CD4-positive, alpha-beta T cell treated with Interferon alpha-2 for 1 hour (primary cell): Measurements from ENCODE around the gene PARD6B.
A peak's percentile ranks its signal among the peaks of the same experiment; 100 is the strongest.
"Not testable (repeated sequence)": the region's sequence is repeated elsewhere in the genome, so short reads cannot be mapped to it uniquely, and the experiment has no call there.

Source experiments
- DNase-seq, 2 donors: peaks; one replicate each; pipeline ENCODE4 v3.0.0-alpha.2; 2020 to 2022

PARD6B gene

DNA sequence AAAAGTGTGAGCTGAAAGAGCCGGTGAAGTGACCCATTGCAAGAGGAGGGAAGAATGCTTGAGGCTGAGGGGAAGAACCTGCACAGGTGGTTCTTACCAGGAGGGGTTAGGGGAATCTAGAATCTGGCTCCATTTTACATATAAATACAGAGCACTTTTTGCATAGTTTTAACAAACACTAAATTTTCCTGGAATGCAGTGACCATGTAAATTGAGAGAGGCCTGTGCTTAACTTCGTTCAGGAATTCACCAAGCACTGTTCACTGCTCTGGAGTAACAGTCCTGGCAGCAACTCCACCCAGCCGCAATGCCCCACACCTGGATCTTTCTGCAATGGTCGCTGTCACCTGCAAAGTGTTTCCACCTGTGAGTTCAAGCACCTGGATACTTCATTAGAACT, 26.9 kb upstream of the PARD6B start:
- no peak for DNase-seq

DNA sequence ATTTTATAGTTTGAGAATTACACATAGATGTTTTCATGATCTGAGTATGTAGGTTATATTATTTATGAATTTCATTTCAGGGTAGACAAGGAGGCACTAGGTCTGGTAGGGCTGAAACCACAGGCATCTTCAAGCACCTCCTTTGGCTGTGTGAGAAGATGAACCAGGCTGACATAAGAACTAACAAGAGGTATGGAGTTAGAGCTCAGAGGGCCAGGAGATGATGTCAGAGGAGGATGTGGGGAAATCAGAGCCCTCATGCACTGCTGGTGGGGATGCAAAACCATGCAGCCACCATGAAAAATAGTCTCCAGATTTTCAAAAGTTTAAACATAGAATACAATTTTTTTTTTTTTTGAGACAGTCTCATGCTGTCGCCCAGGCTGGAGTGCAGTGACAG, 26.4 kb upstream of the PARD6B start:
- no peak for DNase-seq

DNA sequence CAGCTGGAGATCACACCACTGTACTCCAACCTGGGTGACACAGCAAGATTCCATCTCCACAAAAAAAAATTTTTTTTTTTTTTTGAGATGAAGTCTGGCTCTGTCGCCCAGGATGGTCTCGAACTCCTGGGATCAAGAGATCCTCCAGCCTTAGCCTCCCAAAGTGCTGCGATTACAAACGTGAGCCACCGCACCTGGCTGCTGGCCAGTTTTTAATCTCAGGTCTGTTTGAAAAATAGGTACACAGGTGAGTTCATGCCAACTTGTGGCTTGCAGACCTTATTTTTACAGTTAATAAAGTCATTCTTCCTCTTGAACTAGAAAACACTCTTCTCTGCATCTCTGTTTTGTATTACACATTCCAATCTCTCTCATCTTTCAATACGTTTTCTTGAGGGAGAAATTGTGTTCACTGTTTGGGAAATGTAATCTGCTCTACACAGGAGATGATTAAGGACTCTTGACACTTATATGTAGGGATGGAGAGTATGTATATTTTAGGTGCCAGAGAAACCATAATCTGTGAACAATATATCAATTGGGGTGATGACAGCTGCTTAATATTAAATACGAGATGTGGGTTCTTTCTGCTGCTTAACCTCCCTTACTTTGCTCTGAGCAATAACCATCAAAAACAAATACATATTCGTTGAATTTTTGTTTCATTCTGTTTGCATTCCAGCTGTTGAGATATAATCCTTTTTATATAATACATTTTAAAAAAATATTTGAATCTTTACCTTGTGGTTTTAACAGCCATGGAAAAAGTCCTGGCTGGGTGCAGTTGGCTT, 22.3 kb upstream of the PARD6B start:
- DNase-seq, result no peak

DNA sequence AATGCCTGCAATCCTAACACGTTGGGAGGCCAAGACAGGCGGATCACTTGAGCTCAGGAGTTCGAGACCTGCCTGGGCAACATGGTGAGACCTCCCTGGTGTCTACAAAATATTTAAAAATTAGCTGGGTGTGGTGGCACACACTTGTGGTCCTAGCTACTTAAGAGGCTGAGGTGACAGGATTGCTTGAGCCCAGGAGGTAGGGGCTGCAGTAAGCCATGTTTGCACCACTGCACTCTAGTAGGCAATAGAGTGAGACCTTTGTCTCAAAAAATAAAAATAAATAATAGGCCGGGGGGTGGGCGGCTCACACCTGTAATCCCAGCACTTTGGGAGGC, 21.8 kb upstream of the PARD6B start:
- DNase-seq, result no peak

DNA sequence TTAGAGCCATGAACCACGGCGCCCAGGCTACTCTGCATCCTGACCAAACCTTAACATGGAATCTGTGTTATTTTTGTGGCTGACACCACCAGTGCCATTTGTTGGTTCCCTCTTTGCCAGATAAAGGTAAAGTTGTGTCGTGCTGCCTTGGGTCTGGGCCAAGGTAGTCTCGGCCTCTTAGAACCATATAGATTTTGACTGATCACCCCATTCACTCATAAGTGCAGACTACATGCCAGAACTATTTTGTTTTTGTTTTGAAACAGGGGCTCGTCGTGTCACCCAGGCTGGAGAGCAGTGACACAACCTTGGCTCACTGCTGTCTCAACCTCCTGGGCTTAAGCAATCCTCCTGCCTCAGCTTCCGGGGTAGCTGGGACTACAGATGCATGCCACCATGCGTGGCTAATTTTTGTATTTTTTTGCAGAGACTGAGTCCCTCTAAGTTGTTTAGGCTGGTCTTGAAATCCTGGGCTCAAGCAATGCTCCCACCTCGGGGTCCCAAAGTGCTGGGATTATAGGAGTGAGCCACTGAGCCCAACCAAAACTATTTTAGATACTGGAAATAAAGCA, 20.8 kb upstream of the PARD6B start:
- peak in 1 of 2 donors; percentile 3 for DNase-seq

DNA sequence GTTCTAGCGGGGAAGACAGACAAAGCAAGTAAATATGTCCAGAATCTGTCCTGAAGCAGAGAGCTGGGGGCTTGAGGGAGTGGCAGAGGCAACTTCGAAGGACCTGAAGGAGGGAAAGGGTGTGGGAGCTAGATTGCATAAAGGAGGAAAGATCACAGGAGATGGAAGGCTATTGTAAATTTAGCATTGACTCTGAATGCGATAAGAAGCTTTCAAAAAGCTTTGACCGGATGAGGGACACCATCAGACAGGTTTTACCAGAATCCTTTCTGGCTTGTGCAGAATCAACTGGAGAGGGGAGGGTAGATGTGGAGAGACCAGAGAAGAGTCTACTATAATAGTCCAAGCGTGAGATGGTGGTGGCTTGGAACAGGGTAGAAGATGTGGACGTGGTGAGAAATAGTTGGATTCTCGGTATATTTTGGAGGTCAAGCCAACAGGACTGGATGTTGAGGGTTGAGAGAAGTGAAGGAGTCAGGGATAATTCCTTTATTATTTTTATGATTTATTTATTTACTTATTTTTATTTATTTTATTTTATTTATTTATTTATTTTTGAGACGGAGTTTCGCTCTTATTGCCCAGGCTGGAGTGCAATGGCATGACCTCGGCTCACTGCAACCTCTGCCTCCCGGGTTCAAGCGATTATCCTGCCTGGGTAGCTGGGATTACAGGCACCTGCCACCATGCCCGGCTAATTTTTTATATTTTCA, 20.1 kb upstream of the PARD6B start:
- DNase-seq, result no peak

DNA sequence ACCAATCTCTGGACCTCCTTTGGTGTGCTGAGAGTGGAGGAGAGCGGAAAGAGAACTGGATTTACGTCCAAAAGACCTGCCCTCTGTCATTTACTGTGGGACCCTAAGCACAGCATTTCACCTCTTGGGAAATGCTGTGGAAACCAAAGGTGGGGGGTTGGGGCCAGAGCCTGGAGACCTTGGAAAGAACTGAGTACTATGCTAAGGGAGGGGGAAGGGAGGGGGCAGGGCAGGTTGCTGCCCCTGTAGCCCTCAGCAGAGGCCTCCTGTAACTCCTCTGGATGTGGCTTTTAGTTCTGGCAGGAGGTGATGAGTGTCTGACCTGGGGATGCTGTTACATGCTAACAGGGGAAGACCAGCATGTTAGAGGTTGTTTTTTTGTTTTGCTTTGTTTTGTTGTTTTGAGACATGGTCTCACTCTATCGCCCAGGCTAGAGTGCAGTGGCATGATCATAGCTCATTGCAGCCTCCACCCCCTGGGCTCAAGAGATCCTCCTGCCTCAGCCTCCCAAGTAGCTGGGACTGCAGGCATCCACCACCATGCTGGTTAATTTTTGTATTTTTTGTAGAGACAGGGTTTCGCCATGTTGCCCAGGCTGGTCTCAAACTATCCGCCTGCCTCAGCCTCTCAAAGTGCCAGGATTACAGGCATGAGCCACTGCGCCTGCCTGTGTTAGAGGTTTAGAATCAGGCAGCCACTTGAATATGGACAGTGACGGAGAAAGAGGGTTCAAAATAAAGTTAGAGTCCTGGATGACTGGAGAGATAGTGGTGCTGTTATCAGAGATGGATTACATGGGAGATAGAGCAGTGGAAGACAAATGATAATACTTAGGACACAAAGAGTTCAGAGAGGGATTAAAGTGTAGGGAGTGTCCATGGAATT, 18.4 kb upstream of the PARD6B start:
- DNase-seq, result no peak

DNA sequence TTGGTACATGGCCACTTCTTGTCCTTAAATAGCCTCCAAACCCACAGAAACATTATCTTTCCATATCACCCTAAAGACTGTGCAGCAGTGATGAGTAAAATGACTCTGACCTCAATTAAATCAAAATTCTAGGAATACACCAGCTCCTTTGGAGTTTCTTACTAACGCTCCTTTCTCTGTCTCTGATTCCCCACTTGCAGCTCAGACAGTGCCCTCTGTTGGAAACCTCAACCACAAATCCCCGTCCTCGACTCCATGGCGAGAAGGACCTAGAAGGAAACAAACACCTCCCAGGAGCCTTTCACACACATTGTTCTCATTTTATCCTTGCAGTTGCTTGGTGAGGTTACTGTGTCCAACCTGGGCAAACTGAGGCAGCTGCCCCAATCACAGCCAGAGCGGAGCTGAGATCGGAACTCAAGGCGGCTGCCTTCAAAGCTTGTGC, 17.7 kb upstream of the PARD6B start:
- DNase-seq, result no peak

DNA sequence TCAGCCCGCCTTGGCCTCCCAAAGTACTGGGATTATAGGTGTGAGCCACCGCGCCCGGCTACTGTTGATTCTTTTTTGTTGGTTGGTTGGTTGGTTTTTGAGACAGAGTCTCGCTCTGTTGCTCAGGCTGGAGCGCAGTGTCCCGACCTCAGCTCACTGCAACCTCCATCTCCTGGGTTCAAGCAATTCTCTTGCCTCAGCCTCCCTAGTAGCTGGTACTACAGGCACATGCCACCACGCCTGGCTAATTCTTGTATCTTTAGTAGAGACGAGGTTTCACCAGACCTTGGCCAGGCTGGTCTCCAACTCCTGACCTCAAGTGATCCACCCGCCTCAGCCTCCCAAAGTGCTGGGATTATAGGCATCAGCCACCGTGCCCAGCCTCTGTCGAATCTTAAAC, 17.0 kb upstream of the PARD6B start:
- not testable (repeated sequence) for DNase-seq

DNA sequence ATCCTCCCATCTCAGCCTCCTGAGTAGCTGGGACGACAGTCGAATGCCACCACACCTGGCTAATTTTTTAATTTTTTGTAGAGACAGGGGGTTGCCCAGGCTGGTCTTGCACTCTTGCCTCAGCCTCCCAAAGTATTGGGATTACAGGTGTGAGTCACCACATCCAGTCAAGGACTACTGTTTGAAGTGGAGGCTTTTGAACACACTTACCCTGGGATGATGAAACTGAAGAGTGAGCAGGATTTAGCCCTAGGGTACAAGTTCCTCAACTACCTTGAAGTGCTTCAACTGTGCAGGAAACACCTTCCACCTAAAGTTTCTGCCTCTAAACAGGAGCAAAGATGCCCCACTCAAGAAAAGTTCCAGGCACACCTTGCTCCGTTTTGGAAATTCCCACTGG, 15.7 kb upstream of the PARD6B start:
- no peak for DNase-seq

DNA sequence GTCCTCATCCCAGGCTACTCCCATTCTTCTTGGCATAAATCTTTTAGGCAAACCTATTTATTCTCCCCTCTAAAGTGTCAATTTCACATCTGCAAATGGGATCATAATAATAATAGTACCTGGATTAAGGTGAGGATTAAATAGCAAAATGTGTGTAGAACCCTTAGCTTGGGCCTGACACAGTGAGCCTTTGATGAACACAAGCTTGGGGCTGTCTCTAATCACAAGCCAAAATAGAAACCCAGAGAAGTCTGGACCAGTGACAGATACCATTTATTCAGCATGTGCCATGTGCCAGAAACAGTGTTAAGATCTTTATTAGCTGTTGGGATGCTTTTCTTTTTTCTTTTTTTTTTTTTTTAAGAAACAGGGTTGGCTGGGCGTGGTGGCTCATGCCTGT, 14.9 kb upstream of the PARD6B start:
- no peak for DNase-seq

DNA sequence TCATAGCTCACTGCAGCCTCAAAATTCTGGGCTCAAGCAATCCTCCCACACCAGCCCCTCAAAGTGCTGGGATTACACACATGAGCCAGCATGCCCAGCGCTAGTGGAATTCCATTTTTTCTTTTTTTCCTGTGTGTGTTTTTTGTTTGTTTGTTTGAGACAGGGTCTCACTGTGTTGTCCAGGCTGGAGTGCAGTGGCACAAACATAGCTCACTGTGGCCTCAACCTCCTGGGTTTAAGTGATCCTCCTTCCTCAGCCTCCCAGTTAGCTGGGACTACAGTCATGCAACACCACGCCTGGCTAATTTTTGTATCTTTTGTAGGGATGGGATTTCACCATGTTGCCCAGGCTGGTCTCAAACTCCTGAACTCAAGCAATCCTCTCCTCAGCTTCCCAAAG, 14.1 kb upstream of the PARD6B start:
- no peak for DNase-seq

DNA sequence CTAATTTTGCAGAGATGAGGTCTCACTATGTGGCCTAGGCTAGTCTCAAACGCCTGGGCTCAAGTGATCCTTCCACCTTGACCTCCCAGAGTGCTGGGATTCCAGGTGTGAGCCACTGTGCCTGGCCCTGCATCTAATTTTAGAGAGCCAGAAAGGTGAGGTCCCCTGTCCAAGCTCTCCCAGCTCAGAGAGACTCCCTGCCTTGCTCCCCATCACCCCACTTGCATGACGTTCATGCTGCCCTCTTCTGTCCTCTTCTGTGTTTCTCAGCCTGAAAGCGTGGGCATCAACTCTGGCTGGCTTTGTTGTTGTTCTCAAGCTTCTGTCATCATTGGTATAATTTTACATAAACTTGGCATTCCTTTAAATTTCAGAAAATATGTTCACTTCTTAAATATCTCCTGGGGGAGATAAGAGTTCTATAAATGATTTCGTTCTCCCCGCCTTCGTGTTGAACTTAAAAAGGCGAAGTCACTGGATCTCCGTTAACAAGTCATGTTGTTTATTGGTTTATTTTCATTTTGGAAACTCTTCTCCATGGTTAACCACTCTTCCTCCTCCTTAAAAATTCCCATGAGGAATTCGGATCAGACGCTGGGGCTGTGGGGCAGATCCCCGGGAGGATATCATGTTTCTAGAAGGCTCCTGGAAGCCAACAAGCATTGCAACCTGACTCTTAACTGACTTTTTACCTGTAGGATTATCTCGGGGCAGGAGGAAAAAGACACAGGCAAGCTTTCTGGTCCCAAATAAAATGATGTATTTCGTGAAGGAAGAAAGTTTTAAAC, 13.2 kb upstream of the PARD6B start:
- DNase-seq, result no peak

DNA sequence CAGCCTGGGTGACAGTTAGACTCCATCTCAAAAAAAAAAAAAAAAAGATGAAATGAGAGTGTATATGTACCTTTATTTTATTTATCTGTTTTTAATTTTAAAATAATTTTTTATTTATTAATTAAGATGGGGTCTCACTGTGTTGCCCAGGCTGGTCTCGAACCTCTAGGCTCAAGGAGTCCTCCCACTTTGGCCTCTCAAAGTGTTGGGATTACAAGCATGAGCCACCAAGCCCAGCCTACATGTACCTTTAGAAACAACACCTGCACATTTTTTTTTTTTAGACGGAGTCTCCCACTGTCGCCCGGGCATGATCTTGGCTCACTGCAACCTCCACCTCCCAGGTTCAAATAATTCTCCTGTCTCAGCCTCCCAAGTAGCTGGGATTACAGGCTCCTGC, 12.1 kb upstream of the PARD6B start:
- DNase-seq, result no peak

DNA sequence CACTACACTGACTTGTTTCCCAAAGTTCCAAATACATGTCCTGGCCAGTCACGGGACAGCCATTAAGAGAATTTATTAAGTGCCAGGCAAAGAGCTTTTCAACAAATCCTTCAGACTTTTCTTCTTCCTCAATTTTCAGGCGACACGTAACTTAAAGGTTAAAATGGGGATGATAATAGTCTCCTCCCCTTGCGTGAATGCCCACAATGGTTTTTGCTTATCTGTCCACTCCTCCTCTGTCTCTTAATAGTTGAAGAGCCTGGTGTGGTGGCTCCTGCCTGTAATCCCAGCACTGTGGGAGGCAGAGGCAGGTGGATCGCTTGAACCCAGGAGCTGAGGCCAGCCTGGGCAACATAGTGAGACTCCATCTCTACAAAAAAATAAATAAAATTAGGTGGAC, 11.4 kb upstream of the PARD6B start:
- DNase-seq, result no peak

DNA sequence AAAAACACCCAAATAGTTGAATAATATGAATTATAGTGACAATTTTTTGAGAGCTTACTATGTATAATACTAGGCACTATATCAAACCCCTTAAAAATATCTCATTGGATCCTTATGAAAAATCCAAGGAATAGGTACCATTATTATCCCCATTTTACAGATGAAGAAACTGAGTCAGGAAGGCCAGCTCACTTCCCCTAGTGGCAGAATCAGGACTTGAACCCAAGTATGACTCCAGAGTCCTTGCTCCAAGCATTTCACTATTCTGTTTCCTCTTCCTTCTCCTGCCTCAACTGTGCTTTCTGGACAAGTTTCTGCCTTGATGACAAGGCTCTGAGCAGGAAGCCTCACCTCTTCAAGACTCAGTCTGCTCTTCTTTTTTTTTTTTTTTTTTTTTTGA, 10.8 kb upstream of the PARD6B start:
- no peak for DNase-seq

DNA sequence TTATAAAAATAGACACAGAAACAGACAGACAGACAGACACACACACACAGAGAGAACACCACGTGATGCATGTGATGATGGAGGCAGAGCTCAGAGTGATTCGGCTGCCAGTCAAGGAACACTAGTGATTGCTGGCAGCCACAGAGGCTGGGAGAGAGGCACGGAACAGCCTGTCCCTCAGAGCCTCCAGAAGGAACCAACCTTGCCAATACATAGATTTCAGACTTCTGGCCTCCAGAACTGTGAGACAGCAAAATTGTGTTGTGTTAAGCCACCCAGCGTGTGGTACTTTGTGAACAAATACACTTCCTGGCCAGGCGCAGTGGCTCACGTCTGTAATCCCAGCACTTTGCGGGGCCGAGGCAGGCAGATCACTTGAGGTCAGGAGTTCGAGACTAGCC, 9.5 kb upstream of the PARD6B start:
- no peak for DNase-seq

DNA sequence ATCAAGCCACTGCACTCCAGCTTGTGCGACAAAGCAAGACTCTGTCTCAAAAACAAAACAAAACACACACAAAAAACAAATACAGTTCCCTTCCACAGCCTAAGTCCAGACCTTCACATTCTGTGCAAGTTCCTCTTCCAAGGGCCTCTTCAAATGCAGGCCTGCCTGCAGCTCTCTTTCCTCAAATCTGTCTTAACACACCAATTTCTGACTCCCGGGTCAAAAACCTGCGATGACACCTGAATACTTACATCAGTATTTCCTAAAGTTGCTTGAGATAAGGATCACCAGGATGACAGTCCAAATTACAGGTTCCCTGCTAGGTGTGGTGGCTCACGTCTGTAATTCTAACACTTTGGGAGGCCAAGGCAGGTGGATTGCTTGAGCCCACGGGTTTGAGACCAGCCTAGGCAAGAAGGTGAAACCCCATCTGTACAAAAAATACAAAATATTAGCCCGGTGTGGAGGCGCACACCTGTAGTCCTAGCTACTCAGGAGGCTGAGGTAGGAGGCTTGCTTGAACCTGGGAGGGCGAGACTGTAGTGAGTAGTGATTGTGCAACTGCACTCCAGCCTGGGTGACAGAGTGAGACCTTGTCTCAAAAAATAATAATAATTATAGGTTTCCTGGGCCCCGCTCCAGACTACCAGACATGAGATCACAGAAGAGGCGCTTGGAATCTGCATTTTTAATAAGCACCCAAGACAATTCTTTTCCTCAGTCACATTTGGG, 8.8 kb upstream of the PARD6B start:
- DNase-seq, result no peak

DNA sequence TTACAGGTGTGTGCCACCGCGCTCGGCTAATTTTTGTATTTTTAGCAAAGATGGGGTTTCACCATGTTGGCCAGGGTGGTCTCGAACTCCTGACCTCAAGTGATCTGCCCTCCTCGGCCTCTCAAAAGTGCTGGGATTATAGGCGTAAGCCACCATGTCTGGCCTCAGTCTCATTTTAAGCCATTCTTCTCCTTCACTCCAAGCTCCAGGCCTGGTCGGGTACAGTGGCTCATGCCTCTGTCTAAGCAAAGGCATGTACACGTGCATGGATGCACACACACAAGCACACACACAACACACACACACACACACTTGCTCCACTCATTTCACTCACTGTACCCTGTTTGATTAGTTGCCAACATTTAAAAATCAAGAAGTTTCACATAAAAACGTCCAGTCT, 7.7 kb upstream of the PARD6B start:
- no peak for DNase-seq

DNA sequence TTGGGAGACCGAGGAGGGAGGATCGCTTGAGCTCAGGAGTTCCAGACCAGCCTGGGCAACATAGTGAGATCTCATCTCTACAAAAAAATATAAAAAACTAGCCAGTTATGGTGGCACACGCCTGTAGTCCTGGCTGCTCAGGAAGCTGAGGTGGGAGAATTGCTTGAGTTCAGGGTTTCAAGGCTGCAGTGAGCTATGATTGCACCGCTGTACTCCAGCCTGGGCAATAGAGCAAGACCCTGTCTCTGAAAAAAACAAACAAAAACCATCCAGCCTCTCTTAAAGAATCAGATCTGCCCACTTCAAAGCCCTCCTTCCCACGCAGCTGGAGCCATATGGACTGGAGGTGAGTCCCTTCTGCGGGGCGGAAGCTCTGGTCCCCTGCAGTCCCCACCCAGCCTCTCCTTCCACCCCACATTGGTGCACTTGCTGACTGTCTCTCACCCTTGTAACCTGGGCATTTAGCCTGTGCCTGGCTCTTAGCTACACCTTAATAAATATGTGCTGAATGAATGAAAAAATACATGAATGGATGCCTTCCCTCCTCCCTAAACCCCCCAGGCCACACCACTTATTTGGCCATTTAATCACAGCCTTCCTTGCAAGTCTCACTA, 7.2 kb upstream of the PARD6B start:
- DNase-seq, result no peak
